Right renal cortex interstitium (tissue), 3 donors: ENCODE results near the gene ZNF574. TPM values are rescaled to one million over a fixed set of nuclear protein-coding genes. Genes with fewer than 3 reads are reported as not detected.

ENCODE experiments used
- DNase-seq, 3 donors: peaks; one replicate each; pipeline ENCODE4 v3.0.0-alpha.2; 2013; ENCODE audit warnings: low read depth in 3 of 3, low spot score in 2 of 3
- polyA plus RNA-seq, 3 donors: library from polyadenylated mRNA; unstranded; fragments of 120-200 nt; gene quantifications; one replicate each; pipeline ENCODE4 v1.2.1, GENCODE V29; 2013; ENCODE audit not compliant: insufficient read length in 3 of 3

Gene ZNF574
- polyA plus RNA-seq, 3 donors, result 12.1 to 15.1 (median 14.0) TPM

DNA sequence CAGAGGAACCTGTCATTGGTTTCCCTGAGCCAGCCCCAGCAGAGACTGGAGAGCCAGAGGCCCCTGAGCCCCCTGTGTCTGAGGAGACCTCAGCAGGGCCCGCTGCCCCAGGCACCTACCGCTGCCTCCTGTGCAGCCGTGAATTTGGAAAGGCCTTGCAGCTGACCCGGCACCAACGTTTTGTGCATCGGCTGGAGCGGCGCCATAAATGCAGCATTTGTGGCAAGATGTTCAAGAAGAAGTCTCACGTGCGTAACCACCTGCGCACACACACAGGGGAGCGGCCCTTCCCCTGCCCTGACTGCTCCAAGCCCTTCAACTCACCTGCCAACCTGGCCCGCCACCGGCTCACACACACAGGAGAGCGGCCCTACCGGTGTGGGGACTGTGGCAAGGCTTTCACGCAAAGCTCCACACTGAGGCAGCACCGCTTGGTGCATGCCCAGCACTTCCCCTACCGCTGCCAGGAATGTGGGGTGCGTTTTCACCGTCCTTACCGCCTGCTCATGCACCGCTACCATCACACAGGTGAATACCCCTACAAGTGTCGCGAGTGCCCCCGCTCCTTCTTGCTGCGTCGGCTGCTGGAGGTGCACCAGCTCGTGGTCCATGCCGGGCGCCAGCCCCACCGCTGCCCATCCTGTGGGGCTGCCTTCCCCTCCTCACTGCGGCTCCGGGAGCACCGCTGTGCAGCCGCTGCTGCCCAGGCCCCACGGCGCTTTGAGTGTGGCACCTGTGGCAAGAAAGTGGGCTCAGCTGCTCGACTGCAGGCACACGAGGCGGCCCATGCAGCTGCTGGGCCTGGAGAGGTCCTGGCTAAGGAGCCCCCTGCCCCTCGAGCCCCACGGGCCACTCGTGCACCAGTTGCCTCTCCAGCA lies 4.2 kb downstream of the ZNF574 start:
- DNase-seq, result no peak

DNA sequence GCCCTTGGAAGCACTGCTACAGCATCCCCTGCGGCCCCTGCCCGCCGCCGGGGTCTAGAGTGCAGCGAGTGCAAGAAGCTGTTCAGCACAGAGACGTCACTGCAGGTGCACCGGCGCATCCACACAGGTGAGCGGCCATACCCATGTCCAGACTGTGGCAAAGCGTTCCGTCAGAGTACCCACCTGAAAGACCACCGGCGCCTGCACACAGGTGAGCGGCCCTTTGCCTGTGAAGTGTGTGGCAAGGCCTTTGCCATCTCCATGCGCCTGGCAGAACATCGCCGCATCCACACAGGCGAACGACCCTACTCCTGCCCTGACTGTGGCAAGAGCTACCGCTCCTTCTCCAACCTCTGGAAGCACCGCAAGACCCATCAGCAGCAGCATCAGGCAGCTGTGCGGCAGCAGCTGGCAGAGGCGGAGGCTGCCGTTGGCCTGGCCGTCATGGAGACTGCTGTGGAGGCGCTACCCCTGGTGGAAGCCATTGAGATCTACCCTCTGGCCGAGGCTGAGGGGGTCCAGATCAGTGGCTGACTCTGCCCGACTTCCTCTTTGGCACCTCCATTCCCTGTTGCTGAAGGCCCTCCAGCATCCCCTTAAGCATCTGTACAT lies 4.9 kb downstream of the ZNF574 start:
- DNase-seq, result no peak

DNA sequence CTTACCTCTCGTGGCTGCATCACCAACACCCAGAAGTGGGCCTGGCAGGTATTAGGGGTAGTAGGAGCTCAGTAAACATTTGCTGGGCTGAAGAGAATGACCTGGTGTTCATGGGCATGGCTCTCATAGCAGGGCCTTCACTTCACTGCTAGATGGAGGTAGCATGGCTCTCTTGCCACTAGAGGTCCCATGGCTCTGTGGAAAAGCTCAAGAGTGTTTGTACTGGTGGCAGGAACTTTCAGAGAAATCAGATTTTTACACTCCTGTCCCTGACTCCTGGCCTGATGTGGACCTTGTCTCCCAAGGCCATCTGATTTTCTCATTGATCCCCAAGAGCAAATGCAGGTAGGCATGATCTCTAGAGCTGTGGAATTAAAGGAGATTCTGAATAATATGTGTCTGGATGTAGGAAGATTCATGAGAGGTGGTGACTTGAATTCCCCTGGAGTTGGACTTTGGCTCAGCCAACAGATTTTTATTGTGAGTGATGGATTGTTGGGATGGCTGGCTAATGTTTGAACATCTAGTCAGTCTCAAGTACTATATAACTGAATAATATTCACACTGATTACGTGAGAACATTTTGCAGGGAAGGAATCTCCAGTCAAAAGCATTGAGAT lies 5.7 kb downstream of the ZNF574 start:
- DNase-seq, result no peak

DNA sequence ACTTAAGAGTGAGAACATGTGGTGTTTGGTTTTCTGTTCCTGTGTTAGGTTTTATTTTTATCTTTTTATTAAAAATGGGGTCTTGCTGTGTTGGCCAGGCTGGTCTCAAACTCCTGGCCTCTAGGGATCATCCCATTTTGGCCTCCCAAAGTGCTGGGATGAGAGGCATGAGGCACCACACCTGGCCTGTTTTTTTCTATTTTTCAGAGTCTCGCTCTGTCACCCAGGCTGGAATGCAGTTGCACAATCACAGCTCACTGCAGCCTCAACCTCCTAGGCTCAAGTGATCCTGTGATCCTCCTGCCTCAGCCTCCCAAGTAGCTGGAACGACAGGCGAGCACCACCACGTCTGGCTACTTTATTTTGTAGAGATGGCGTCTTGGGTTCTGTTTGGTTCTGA lies 7.6 kb downstream of the ZNF574 start:
- DNase-seq, result no peak

DNA sequence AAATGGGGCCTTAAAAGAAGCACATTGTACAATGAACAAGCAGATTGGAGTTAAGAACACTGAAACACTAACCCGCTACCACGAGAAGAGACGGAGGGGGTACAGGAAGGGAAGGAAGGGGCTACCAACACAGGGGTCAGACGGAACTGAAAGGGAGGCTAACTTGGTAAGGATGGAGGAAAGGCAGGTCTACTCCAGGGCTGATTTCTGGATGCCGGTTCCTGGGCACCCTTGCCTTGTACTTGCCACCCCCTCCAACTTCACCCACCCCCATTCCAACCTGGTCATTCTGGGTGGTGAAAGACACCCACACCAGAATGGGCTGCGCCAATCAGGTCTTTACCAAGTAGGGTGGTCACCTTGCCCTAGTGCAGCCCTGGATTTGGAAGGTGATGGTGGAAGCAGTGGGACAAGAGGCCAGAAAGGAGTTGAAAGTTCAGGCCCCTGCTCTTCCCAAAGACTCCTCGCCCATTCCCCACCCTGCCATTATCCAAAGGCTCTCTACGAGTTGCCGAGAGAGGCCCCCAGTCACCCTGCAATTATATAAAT lies 10.3 kb downstream of the ZNF574 start:
- DNase-seq, result no peak

DNA sequence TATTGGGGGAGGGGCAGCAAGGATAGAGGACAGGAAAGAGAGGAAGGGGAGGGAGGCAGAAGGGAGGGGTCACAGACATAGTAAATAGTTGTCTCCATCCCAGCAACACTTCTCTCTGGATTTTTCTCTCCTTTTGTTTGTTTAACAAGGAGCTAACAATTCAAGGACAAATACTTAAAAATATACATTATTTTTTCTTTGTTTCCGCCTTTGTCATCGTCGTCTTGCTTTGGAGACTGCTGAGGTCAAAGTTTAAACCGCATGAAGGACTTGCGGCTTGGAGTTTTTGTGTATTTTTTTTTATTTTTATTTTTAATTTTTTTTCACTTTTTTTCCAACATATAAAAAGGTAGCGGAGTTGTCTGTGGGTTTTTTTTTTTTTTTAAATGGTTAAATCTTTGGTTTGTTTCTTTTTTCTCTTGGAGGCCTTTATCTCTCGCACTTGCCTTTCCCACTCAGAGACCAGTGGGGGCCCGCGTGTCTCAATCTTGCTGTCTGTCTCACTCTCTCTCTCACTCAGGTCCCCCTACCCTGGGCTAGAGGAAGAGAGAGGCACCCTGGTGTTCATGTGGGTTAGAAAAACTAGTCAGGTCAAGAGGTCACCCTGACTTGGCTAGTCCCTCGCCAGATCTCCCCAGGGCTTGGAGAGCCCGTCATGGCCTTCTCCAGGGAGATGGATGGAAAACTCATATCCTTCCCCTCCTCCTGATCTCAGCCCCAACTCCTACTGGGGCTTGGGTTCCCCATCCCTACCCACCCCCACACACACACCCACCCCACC lies 11.0 kb downstream of the ZNF574 start:
- no peak for DNase-seq

DNA sequence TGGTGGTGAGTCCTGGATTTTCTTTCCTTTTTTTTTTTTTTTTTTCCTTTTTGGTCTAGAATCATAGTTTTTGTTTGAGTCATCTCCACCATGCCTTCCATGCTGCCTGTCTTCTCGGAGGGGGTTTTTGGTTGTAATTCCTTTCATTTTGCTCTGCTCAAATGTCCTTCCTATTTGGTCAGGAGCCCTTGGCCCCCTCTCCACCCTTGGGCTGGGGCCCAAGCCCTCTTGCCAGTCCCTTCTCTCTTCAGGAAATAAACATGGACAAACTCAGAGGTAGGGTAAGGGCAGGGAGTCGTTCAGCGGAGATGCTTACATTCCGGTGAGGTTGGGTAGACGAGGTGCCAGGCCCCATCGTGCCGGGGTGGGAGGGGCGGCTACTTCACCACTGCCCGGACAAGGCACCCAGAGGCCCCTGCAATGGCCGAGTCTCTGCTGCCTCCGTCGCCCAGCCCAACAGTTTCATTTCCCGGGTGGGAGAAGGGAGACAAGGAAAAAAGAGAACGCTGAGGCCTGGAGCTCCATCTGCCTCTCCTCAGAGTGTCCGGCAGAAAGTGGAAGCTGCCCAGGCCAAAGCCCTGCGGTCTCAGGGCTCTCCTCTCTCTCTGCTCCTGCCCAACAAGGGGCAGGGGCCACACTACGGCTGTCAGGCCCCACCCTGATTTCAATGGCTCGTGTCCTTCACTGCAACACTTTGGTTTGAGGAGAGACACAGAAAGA lies 12.7 kb downstream of the ZNF574 start:
- DNase-seq, result no peak

DNA sequence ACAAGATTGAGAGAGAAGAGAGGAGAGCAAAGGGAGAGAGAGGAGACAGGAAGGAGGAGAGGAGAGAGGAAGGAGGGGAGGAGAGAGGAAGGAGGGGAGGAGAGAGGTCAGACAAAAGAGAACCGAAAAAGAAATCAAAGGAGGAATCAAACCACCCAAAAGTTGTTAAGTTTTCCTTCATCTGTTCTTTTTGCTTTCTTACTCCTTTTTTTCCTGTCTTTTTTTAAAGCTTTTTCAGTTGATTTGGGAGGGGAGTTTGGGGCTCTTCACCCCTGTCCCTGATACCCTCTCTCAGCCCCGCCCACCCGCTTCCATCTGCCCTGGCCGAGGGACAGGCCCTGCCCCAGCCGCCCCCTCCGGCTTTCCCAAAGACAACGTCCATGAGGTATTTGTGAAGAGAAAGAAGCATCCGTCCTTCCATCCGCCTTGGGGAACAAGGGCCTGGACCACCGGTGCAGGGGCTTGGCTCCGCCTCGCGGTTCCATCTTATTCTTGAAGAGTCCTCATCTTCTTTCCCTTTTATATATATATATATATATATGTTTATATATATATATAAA lies 13.3 kb downstream of the ZNF574 start:
- no peak for DNase-seq

DNA sequence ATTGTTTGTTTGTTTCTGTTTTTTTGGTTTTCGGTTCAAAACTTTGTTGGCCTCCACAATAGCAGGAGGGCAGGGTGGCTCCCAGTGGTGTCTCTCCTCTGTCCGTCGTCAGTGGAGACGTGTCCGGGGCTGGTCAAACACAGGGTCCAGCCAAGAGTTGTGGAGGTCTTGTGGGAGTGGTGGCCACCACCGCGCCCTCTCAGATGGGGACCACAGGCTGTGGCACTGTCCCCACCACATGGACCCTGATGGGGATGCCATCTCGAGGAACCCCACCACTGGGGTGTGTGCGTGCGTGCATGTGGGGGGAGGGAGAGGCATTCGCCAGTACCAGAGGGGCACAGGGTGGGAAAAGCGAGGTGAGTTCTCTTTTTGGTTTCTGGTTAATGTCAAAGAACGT lies 13.8 kb downstream of the ZNF574 start:
- no peak for DNase-seq

DNA sequence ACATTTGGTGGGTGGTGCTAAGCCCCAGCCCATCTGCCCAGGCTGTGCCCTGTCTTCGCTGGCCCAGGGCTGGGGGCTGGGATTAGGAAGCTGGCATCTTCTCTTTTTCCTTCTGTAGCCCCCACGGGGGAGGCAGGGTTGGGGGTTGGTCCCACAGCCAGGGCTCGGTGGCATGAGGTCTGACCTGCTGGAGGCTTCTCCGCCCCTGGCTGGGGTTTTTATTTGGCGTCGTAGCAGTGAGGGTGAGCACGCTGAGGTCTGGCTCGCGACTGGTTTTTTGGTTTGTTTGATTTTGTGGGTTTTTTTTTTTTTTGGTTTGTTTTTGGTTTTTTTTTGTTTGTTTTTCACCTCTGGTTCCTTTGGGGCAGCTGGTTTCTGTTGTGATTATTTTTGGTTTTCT lies 14.7 kb downstream of the ZNF574 start:
- DNase-seq, result no peak

DNA sequence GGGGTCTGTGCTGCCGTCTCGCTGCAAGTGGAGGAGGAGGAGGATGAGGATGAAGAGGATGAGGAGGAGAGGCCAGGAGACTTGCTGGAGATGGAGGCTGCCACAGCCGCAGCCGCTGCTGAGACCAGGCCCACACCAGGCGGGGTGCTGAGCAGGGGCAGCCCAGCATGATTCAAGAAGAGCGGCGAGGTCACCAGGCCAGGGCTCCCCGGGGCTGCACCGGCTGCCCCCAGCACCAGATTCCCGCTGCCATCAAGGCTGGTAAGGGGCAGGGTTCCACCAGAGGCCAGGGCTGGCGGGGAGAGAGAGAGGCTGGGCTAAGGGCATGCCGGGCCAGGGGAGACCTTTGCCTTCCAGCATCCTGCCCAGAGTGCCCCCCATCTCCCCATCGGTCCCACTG lies 15.3 kb downstream of the ZNF574 start:
- no peak for DNase-seq

DNA sequence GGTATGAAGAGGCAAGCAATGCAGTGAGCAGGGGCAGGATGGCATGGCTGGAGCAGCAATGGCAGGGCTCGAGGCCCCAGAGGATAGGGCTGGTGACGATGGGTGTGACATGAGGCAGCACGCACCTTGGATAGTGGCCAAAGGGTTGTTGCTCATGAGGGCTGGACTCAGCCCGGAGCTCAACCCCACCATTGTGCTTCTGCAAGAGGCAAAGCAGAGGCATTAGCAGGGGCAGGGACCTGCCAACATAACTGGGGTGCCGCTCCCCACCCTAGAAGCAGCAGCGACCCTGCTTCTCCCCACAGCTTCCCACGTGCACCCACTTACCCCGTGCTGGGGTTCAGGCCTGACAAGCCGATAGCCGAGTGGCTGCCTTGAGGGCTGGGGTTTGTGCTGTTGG lies 15.8 kb downstream of the ZNF574 start:
- no peak for DNase-seq

DNA sequence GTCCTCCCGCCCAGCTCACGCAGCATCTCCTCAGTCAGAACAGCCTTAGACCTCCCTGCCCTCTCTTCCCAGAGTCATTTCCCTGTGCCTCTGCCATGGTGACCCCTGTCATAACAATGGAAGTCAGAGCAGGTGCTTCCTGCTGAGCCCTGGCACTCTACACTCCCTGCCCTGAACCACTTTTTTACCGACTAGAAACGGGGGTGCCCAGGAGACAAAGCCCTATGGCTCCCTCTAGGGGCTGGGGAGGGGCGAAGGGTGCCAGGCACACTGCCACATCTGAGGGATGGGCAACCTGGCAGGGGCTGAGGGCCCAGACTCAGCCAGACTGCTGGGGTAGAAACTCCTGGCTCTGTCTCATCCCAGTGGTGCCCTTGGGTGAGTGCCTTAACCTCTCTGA lies 16.4 kb downstream of the ZNF574 start:
- no peak for DNase-seq

DNA sequence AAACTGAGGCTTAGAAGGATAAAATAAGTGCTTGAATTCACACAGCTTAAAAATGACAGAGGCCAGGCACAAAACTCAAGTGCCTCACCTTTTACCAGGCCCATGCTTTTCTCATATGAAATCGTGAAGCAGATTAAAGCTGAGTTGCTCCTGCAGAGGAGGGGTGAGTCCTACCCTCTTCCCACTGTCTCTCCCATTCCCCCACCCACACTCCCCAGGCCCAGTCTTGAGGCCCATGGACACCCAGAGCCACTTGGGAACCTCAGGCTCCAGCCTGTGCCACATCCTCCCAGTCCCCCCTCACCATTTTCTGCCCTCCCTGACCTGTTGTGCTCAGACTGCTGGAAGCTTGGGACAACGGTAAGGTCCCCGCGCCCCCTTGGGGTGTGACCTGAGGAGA lies 17.5 kb downstream of the ZNF574 start:
- no peak for DNase-seq

DNA sequence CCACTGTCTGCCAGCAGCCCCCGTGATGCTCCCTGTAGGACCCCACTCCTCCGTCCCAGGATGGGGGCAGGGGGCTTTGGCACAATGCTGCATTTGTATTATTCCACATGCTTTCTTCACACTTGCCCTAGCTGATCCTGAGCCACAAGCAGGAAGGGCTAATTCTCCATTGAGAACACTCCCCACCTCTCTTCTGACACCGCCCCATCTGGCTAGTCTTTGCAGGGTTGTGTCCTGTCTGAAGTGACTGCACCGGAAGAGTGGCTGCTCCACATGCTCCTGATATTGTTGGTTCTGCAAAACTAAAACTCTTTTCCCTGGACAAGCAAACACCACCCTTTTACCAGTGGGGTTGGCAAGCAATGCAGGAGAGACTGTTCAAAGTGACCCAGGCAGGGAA lies 18.0 kb downstream of the ZNF574 start:
- no peak for DNase-seq

DNA sequence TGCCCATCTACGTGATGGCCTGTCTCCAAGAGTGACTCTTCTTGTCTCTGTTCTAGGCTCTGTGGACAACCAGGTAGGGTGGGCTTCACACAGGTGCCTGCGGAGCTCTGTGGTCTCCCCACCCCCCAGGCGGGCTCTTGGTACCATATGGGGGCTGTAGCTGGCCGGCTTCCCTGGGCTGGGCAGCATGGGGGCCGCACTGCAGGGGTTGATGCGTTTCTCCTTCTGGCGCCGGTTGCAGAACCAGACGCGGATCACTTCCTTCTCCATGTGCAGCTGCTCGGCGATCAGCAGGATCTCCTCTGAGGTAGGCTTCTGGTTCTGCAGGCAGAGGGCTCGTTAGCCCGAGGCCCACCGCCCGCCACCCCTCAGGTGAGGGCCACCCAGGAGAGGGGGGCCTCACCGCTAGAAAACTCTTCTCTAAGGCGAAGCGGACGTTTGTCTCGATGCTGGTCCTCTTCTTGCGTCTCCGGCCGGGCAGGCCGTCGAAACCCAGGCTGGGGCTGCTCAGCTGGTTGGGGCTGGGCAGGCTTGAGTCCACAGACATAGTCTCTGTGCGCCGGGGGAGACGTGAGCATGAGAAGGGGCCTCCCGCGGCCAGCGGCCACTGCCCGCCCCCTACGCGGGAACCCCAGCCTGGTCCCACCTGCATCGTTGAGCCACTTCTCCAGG lies 19.3 kb downstream of the ZNF574 start:
- DNase-seq, result no peak

DNA sequence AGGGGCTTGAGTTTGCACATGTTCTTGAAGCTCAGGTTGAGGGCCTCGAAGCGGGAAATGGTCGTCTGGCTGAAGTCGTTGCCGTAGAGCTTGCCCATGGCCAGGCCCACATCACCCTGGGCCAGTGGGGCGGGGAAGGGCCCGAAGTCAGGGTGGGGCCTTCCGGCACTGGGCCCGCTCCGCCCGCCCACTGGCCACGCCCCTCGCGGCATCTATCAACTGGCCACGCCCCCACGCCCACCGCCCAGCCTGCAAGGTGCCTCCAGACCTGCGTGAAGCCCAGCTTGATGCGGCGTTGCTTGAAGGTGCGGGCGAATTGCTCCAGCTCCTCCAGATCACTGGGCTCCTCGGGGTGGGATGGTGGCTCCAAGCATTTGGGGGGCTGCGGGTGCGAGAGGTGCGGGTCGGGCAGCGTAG lies 19.9 kb downstream of the ZNF574 start:
- DNase-seq, result no peak

DNA sequence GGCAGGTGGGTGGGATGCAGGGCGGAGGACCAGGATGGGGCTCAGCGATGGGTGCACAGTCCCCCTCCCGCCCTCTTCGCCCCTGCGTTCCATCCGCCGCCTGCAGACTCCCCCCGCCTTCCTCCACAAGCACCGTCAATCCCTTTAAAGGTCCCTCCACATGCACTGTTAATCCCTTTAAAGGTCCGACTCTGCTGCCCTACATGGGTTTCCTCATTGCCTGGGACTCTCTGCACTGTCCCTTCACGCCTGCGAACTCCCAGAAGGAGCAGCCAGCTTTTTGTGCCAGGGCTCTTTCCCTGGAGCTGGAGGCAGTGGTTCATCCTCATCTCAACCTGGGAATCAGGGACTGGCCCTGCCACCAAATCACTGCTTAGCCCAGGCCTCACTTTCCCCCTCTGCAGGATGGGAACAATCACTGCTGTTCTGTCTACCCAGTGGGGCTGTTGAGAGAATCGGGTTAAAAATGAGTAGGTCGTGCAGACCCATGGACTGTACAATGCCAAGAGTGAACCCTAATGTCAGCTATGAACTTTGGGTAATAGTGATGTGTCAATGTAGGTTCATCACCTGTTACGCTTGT lies 20.4 kb downstream of the ZNF574 start:
- no peak for DNase-seq

DNA sequence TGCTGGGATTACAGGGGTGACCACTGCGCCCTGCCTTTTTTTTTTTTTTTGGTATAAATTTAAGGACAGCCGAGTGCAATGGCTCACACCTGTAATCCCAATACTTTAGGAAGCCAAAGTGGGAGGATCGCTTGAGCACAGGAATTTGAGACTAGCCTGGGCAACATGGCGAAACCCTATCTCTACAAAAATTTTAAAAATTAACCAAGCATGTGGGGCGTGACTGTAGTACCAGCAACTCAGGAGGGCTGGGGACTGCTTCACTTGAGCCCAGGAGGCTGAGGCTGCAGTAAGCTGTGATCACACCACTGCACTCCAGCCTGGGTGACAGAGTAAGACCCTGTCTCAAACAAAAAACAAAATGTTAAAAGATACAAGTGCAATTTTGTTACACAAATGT lies 21.5 kb downstream of the ZNF574 start:
- DNase-seq, result no peak
